ENCODE data around the gene PHLDA2.
A peak's percentile ranks its signal among the peaks of the same experiment; 100 is the strongest.

Gene PHLDA2

GRCh38 chr11:2886191-2886894 is 42.9 kb downstream of the PHLDA2 start:
- no peak overlapping the region for H3K4me3 ChIP-seq (replicated peaks in 1 of 2; ENCODE audit: low read depth in 2 of 2, low read length in 2 of 2)
- peak in 1 of 2 donors; percentile 48 for DNase-seq (ENCODE audit: low read depth in 2 of 2)
- peak; percentile 2 for TF ChIP-seq CTCF (IDR thresholded peaks at IDR 0.05; ENCODE audit: low read depth, low read length)

- peak; percentile 68 to 94 for DNase-seq (ENCODE audit: low read depth in 2 of 2)
- peak within 1 kb of the TSS; percentile 59 to 74 for H3K4me3 ChIP-seq (replicated peaks in 1 of 2; ENCODE audit: low read depth in 2 of 2, low read length in 2 of 2)
- no peak for TF ChIP-seq CTCF (IDR thresholded peaks at IDR 0.05; ENCODE audit: low read depth, low read length)
Observed at GRCh38 chr11:2885678-2886081, 43.5 kb downstream of the PHLDA2 start, which contains the start of gene CDKN1C. Gene CDKN1C, minus strand, starts transcription at chr11:2885775. Its CDS starts 319 bp downstream, at chr11:2885456.

GRCh38 chr11:2885017-2885677 is 44.1 kb downstream of the PHLDA2 start:
- H3K4me3 ChIP-seq (replicated peaks in 1 of 2; ENCODE audit: low read depth in 2 of 2, low read length in 2 of 2): peak overlapping the region; percentile 59 to 74
- TF ChIP-seq CTCF (IDR thresholded peaks at IDR 0.05; ENCODE audit: low read depth, low read length): no peak
- peak; percentile 25 to 65 for DNase-seq (ENCODE audit: low read depth in 2 of 2)

- H3K4me3 ChIP-seq (replicated peaks in 1 of 2; ENCODE audit: low read depth in 2 of 2, low read length in 2 of 2): peak overlapping the region; percentile 53
Observed at GRCh38 chr11:2883979-2884815, 45.0 kb downstream of the PHLDA2 start.

GRCh38 chr11:2883640-2883978 is 45.6 kb downstream of the PHLDA2 start:
- no peak for TF ChIP-seq CTCF (IDR thresholded peaks at IDR 0.05; ENCODE audit: low read depth, low read length)
- H3K4me3 ChIP-seq (replicated peaks in 1 of 2; ENCODE audit: low read depth in 2 of 2, low read length in 2 of 2): peak overlapping the region; percentile 53

More at GRCh38 chr11:2883979-2884815, 45.0 kb downstream of the PHLDA2 start:
- DNase-seq (ENCODE audit: low read depth in 2 of 2): peak in 1 of 2 donors; percentile 67
- no peak for TF ChIP-seq CTCF (IDR thresholded peaks at IDR 0.05; ENCODE audit: low read depth, low read length)

GRCh38 chr11:2882396-2883110 is 46.7 kb downstream of the PHLDA2 start:
- H3K4me3 ChIP-seq (replicated peaks in 1 of 2; ENCODE audit: low read depth in 2 of 2, low read length in 2 of 2): peak overlapping the region in 1 of 2 donors; percentile 53
- no peak for TF ChIP-seq CTCF (IDR thresholded peaks at IDR 0.05; ENCODE audit: low read depth, low read length)
- no peak for DNase-seq (ENCODE audit: low read depth in 2 of 2)

More at GRCh38 chr11:2883640-2883978, 45.6 kb downstream of the PHLDA2 start:
- DNase-seq (ENCODE audit: low read depth in 2 of 2): peak in 1 of 2 donors; percentile 17

Data from cardiac fibroblast (primary cell).